HG02943 (cell line): ENCODE measurements around the gene EPHB1.
"Not testable (repeated sequence)": the region's sequence is repeated elsewhere in the genome, so short reads cannot be mapped to it uniquely, and the experiment has no call there.

Experiments
- ATAC-seq: cut with Tn5 transposase; IDR thresholded peaks from one replicate; pipeline ENCODE4 v1.9.1; 2021; ENCODE audit warnings: mild to moderate bottlenecking, low read depth, moderate library complexity; ENCODE audit not compliant: unreplicated experiment

EPHB1 gene

GRCh38 chr3:134775831-134776230 is 19.2 kb upstream of the EPHB1 start:
- no peak for ATAC-seq

- ATAC-seq = no peak
These were observed 18.5 kb upstream of the EPHB1 start for GRCh38 chr3:134776518-134776917.

- no peak for ATAC-seq
These were observed 17.7 kb upstream of the EPHB1 start for GRCh38 chr3:134777341-134777740.

GRCh38 chr3:134788283-134788682 is 6.8 kb upstream of the EPHB1 start:
- not testable (repeated sequence) for ATAC-seq

GRCh38 chr3:134790065-134790464 is 5.0 kb upstream of the EPHB1 start:
- ATAC-seq = no peak

GRCh38 chr3:134791992-134792391 is 3.1 kb upstream of the EPHB1 start:
- no peak for ATAC-seq

GRCh38 chr3:134792700-134793099 is 2.4 kb upstream of the EPHB1 start:
- ATAC-seq = no peak

- no peak for ATAC-seq
These were observed 1.5 kb upstream of the EPHB1 start for GRCh38 chr3:134793562-134793961.

- ATAC-seq = no peak
These were observed 737 bp upstream of the EPHB1 start for GRCh38 chr3:134794323-134794722.

- ATAC-seq = peak; percentile 1
These were observed 753 bp downstream of the EPHB1 start for GRCh38 chr3:134795746-134796280.

- ATAC-seq = no peak
These were observed 1.4 kb downstream of the EPHB1 start for GRCh38 chr3:134796281-134797056.

GRCh38 chr3:134797057-134797740 is 2.1 kb downstream of the EPHB1 start:
- no peak for ATAC-seq

- no peak for ATAC-seq
These were observed 2.8 kb downstream of the EPHB1 start for GRCh38 chr3:134797741-134798451.

GRCh38 chr3:134798681-134799311 is 3.7 kb downstream of the EPHB1 start:
- no peak for ATAC-seq

- ATAC-seq = no peak
These were observed 4.3 kb downstream of the EPHB1 start for GRCh38 chr3:134799393-134799792.

GRCh38 chr3:134801204-134801958 is 6.3 kb downstream of the EPHB1 start:
- ATAC-seq = no peak

GRCh38 chr3:134802428-134803050 is 7.5 kb downstream of the EPHB1 start:
- no peak for ATAC-seq

GRCh38 chr3:134803051-134803505 is 8.0 kb downstream of the EPHB1 start:
- no peak for ATAC-seq

- ATAC-seq = no peak
These were observed 8.6 kb downstream of the EPHB1 start for GRCh38 chr3:134803652-134804051.
